DOHH2 (cell line): ENCODE data around the gene MYL5.

Experiments used
- H3F3A ChIP-seq: fragments of 200-600 bp; sonication (generic), shearing (Covaris generic); 2 replicates; pipeline ENCODE4 v1.6.0; 2016; ENCODE audit warnings: antibody characterized with exemption, mild to moderate bottlenecking; ENCODE audit not compliant: control insufficient read depth, insufficient read depth
- H3K27ac ChIP-seq: fragments of 200-600 bp; sonication (generic); 2 replicates; pipeline ENCODE4 v1.5.1; 2014; ENCODE audit warnings: low read depth, mild to moderate bottlenecking, low read length, moderate library complexity
- H3K27me3 ChIP-seq: fragments of 200-600 bp; sonication (generic); 2 replicates; pipeline ENCODE4 v1.6.1; 2014; ENCODE audit warnings: mild to moderate bottlenecking, low read length, mixed read lengths; ENCODE audit not compliant: control insufficient read depth
- H3K36me3 ChIP-seq: fragments of 200-600 bp; sonication (generic); 2 replicates; pipeline ENCODE4 v1.6.1; 2014; ENCODE audit warnings: mild to moderate bottlenecking, low read length, moderate library complexity, mixed read lengths; ENCODE audit not compliant: control insufficient read depth
- H3K4me1 ChIP-seq: fragments of 200-600 bp; sonication (generic); 2 replicates; pipeline ENCODE4 v1.6.1; 2014; ENCODE audit warnings: mild to moderate bottlenecking, low read length, mixed read lengths; ENCODE audit not compliant: control insufficient read depth
- H3K4me2 ChIP-seq: fragments of 200-600 bp; sonication (generic); 2 replicates; pipeline ENCODE4 v1.6.0; 2014; ENCODE audit warnings: mild to moderate bottlenecking, low read length, moderate library complexity
- H3K4me3 ChIP-seq: fragments of 200-600 bp; sonication (generic); 2 replicates; pipeline ENCODE4 v1.5.1; 2014; ENCODE audit warnings: mild to moderate bottlenecking, low read length, mixed read lengths
- H3K79me2 ChIP-seq: fragments of 200-600 bp; sonication (generic); 2 replicates; pipeline ENCODE4 v1.6.1; 2014; ENCODE audit warnings: mild to moderate bottlenecking, low read length, mixed read lengths; ENCODE audit not compliant: control insufficient read depth
- H3K9me2 ChIP-seq: fragments of 200-600 bp; sonication (generic); replicated peaks from 2 replicates; pipeline ENCODE4 v1.6.1; 2014; ENCODE audit warnings: mild to moderate bottlenecking, low read length, mixed read lengths; ENCODE audit not compliant: control insufficient read depth
- H3K9me3 ChIP-seq: fragments of 200-600 bp; sonication (generic); 2 replicates; pipeline ENCODE4 v1.6.1; 2014; ENCODE audit warnings: antibody characterized with exemption, low read length, mixed read lengths; ENCODE audit not compliant: control insufficient read depth, insufficient read depth
- H4K20me1 ChIP-seq: fragments of 200-600 bp; sonication (generic); 2 replicates; pipeline ENCODE4 v1.6.0; 2014; ENCODE audit warnings: low read depth, mild to moderate bottlenecking, antibody characterized with exemption, low read length, moderate library complexity; ENCODE audit not compliant: control insufficient read depth, insufficient read depth
- CTCF ChIP-seq: fragments of 200-600 bp; sonication (generic); IDR thresholded peaks from one replicate; pipeline ENCODE4 v1.5.1; 2014; ENCODE audit warnings: antibody characterized with exemption, mild to moderate bottlenecking, low read depth, low read length; ENCODE audit not compliant: poor library complexity, severe bottlenecking
- EZH2phosphoT487 ChIP-seq: fragments of 200-600 bp; sonication (generic); IDR thresholded peaks from 2 replicates; pipeline ENCODE4 v1.6.1; 2017; ENCODE audit warnings: borderline replicate concordance, mild to moderate bottlenecking, antibody characterized with exemption, low read length, moderate library complexity, mixed read lengths

Gene MYL5

GRCh38 chr4:663438-664428 is 10.6 kb upstream of the MYL5 start:
- H3K9me2 ChIP-seq: no peaks in the 10 kb centered on the region
- H3K4me1 ChIP-seq: peaks cover 17% of the 10 kb centered on the region
- peak overlapping the region; percentile 91 for H3K4me2 ChIP-seq
- H3K9me3 ChIP-seq: peaks cover 7% of the 10 kb centered on the region; the same call in 1 of the 2 replicates
- TF ChIP-seq EZH2phosphoT487 (no peak), CTCF (peak; percentile 34)
- H3K79me2 ChIP-seq: no peaks in the 10 kb centered on the region
- no peaks in the 10 kb centered on the region for H3K36me3 ChIP-seq
- H3K27ac ChIP-seq: peak overlapping the region; percentile 40
- H3F3A ChIP-seq: no peaks in the 10 kb centered on the region
- H3K4me3 ChIP-seq: peak overlapping the region; percentile 90
- no peaks in the 10 kb centered on the region for H3K27me3 ChIP-seq
- no peaks in the 10 kb centered on the region for H4K20me1 ChIP-seq

- Histone ChIP-seq H4K20me1 (no peaks in the 10 kb centered on the region), H3K9me3 (no peaks in the 10 kb centered on the region), H3K4me1 (peaks cover 17% of the 10 kb centered on the region), H3K4me2 (peak overlapping the region; percentile 91), H3K27me3 (no peaks in the 10 kb centered on the region), H3K27ac (no peak overlapping the region), H3F3A (no peaks in the 10 kb centered on the region), H3K79me2 (no peaks in the 10 kb centered on the region), H3K4me3 (peak overlapping the region; percentile 90), H3K9me2 (no peaks in the 10 kb centered on the region), H3K36me3 (no peaks in the 10 kb centered on the region)
- TF ChIP-seq CTCF (no peak), EZH2phosphoT487 (no peak)
These were observed 9.6 kb upstream of the MYL5 start for GRCh38 chr4:664713-665231.

- no peaks in the 10 kb centered on the region for H3F3A ChIP-seq
- H3K27ac ChIP-seq: no peak overlapping the region
- H3K27me3 ChIP-seq: no peaks in the 10 kb centered on the region
- H3K9me2 ChIP-seq: no peaks in the 10 kb centered on the region
- H3K4me1 ChIP-seq: peaks cover 17% of the 10 kb centered on the region
- H3K9me3 ChIP-seq: no peaks in the 10 kb centered on the region
- no peaks in the 10 kb centered on the region for H4K20me1 ChIP-seq
- no peak overlapping the region for H3K4me3 ChIP-seq
- H3K79me2 ChIP-seq: no peaks in the 10 kb centered on the region
- H3K4me2 ChIP-seq: no peak overlapping the region
- no peak for TF ChIP-seq CTCF
- no peak for TF ChIP-seq EZH2phosphoT487
- H3K36me3 ChIP-seq: no peaks in the 10 kb centered on the region; the same call in 1 of the 2 replicates
These were observed 9.0 kb upstream of the MYL5 start for GRCh38 chr4:665381-665750.
